AG04450 (cell line): ENCODE data around the gene GOLGA6B. TPM values are rescaled to one million over a fixed set of nuclear protein-coding genes. Genes with fewer than 3 reads are reported as not detected.

Experiments used
- CTCF ChIA-PET: fragments of 300-600, 350-600 bp; formaldehyde crosslinking; extraction: SDS; loops from one replicate; lab custom pipeline; 2022; ENCODE audit warnings: antibody characterized with exemption, inconsistent platforms; lab: Charles Lee
- POLR2A ChIA-PET: fragments of 350-600 bp; formaldehyde crosslinking; extraction: SDS; loops from one replicate; lab custom pipeline; 2021; ENCODE audit warnings: antibody characterized with exemption, inconsistent platforms; lab: Yijun Ruan, JAX
- DNase-seq: peaks from one replicate; pipeline ENCODE4 v3.0.0-alpha.2; 2011; ENCODE audit warnings: low read depth, low spot score
- H3K27ac ChIP-seq: one replicate; pipeline ENCODE4 v1.5.1; 2012; ENCODE audit warnings: low read depth, low read length, control low read depth
- H3K27me3 ChIP-seq: one replicate; pipeline ENCODE4 v1.6.0; 2012; ENCODE audit warnings: low read length; ENCODE audit not compliant: control insufficient read depth, insufficient read depth
- H3K4me3 ChIP-seq: 2 replicates; pipeline ENCODE4 v1.5.1; 2011; ENCODE audit warnings: mild to moderate bottlenecking, low read depth, low read length, control low read depth
- H3K9me3 ChIP-seq: 2 replicates; pipeline ENCODE4 v1.5.1; 2012; ENCODE audit warnings: low read length; ENCODE audit not compliant: control insufficient read depth, insufficient read depth
- CTCF ChIP-seq: IDR thresholded peaks from 2 replicates; pipeline ENCODE4 v1.5.1; 2011; ENCODE audit warnings: low read depth, low read length, control low read depth, inconsistent platforms
- polyA plus RNA-seq: library from polyadenylated mRNA; depleted of rRNA; stranded (reverse); fragments of >200 nt; gene quantifications from 2 replicates; pipeline ENCODE4 v1.2.3, GENCODE V29; 2011

Gene GOLGA6B
- polyA plus RNA-seq, 1 experiment = not detected

GRCh38 chr15:72685925-72686794, 31.7 kb downstream of the GOLGA6B start, which contains the start of the genes BBS4 and HIGD2B:
Gene BBS4 (plus strand): TSS chr15:72686207. CDS start chr15:72686228, 21 bp downstream.
Gene HIGD2B (minus strand): TSS chr15:72686182. CDS start chr15:72676374, 9,808 bp downstream.
- TF ChIP-seq CTCF = no peak
- POLR2A ChIA-PET = interaction anchor here (0.6 kb wide), 1 partner anchor 14 kb away, joined by 3 read pairs; no protein-coding TSS in a partner anchor
- CTCF ChIA-PET = interaction anchor here (0.6 kb wide), 1 partner anchor 221 kb away, joined by 4 read pairs; no protein-coding TSS in a partner anchor
- no peaks in the 10 kb centered on the region for H3K27me3 ChIP-seq
- DNase-seq = peak; percentile 48
- H3K9me3 ChIP-seq = no peaks in the 10 kb centered on the region; the same call in 1 of the 2 replicates
- H3K4me3 ChIP-seq = peak within 1 kb of the TSS; percentile 87
- H3K27ac ChIP-seq = peak within 1 kb of the TSS; percentile 86

- no peaks in the 10 kb centered on the region; the same call in 1 of the 2 replicates for H3K9me3 ChIP-seq
- DNase-seq = no peak
- no peak overlapping the region for H3K27ac ChIP-seq
- TF ChIP-seq CTCF = no peak
- POLR2A ChIA-PET = no interaction called here
- H3K27me3 ChIP-seq = no peaks in the 10 kb centered on the region
- no peak overlapping the region for H3K4me3 ChIP-seq
- CTCF ChIA-PET = interaction anchor here (1.0 kb wide), 2 partner anchors 17 to 89 kb away, joined by 3 to 4 read pairs; no protein-coding TSS in a partner anchor
Observed at GRCh38 chr15:72688697-72689096, 34.2 kb downstream of the GOLGA6B start.

- H3K4me3 ChIP-seq = no peak overlapping the region
- no peak for TF ChIP-seq CTCF
- ChIA-PET CTCF (no interaction called here), POLR2A (no interaction called here)
- H3K27me3 ChIP-seq = no peaks in the 10 kb centered on the region
- H3K27ac ChIP-seq = no peak overlapping the region
- no peaks in the 10 kb centered on the region; the same call in 1 of the 2 replicates for H3K9me3 ChIP-seq
- no peak for DNase-seq
Observed at GRCh38 chr15:72690938-72691337, 36.4 kb downstream of the GOLGA6B start.

GRCh38 chr15:72698938-72699337, 44.4 kb downstream of the GOLGA6B start:
- CTCF ChIA-PET = interaction anchor here (0.7 to 2.0 kb wide), 2 partner anchors 23 to 1279 kb away, joined by 3 to 8 read pairs; no protein-coding TSS in a partner anchor
- no peak overlapping the region for H3K27ac ChIP-seq

More at GRCh38 chr15:72698938-72699337, 44.4 kb downstream of the GOLGA6B start:
- TF ChIP-seq CTCF = no peak
- POLR2A ChIA-PET = no interaction called here
- DNase-seq = no peak
- H3K4me3 ChIP-seq = no peak overlapping the region
- no peaks in the 10 kb centered on the region for H3K9me3 ChIP-seq
- H3K27me3 ChIP-seq = no peaks in the 10 kb centered on the region
